Measurements from ENCODE around the gene PCIF1.
A peak's percentile ranks its signal among the peaks of the same experiment; 100 is the strongest.
"Not testable (repeated sequence)": the region's sequence is repeated elsewhere in the genome, so short reads cannot be mapped to it uniquely, and the experiment has no call there.

Gene PCIF1

DNA sequence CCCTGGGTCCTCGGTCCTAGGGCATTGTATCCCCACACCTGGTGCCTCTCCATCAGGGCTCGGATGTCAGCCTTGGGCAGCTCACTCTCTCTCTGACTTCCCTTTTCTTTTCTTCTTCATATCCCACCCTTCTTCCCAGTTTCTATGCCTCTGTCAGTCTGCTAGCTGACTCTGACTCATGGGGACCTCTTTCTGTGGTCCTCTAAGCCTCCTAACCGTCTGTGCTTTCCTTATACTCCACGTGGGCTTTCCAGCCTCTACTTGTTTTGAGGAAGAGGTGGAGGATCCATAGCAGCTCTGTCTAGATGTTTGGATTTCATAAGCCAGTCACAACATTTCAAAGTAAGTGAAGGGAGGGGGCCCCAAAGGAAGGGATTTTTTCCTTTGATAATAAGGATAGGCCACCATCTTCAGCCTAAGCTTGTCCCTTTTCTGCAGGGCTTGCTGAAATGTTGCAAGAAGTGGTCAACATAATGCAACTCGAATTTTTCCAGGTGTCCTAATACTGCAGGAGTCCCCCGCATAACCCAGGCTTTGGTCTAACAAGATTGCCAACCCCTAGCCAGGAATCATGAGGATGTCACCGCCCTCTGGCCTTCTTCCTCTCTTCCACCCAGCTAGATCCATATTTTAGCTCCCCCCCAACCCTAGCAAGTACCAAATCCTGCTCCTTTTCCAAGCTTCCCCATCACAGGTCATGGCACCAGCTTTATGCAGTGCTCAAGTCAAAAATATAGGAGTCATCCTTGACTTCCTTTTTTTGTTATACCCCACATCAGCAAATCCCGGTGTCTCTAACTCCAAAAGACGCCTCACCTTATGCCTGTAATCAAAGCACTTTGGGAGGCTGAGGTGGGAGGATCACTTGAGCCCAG, 13.8 kb upstream of the PCIF1 start:
- no peaks in the 10 kb centered on the region for H3K36me3 ChIP-seq (ENCODE audit: control insufficient read depth, insufficient read depth, low read length)
- H3K27me3 ChIP-seq (ENCODE audit: control insufficient read depth, insufficient read depth, low read length), result no peaks in the 10 kb centered on the region
- H3K9me3 ChIP-seq (ENCODE audit: control insufficient read depth, low read length), result no peaks in the 10 kb centered on the region
- peaks cover 5% of the 10 kb centered on the region for H3K4me1 ChIP-seq (ENCODE audit: control insufficient read depth, insufficient read depth, low read length)
- no peak overlapping the region for H3K4me3 ChIP-seq (ENCODE audit: low read length)
- H3K9ac ChIP-seq (ENCODE audit: low read length), result no peak overlapping the region

DNA sequence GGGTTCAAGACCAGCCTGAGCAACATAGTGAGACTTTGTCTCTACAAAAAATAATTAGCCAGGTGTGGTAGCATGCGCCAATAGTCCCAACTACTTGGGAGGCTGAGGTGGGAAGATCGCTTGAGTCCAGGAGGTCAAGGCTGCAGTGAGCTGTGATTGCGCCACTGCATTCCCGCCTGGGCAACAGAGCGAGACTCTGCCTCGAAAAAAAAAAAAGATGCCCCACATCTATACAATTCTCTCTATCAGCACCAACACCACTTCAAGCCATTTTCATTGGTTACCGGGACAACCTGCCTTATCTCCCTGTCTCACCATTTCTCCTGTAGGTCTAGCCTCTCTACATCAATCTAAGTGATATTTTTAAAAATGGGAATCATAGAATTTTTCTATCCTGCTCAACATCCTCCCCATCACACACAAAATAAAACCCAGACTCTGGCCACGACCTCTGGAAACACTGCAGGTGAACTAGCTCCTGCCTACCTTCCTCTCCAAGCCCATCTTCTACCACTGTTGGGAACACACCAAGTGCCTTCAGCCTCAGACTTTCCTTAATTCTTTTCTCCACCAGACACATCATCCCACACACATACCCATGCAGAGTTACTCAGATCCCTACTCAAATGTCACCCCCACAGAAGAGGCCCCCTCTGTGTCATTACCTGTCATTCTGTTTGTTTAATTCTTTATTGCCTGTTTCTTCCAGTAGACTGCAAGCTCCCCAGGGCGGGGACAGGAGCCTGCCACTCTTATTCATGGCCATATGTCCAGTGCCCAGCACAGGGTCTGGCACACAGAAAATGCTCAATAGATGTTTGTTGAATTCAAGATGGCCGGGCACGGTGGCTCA, 12.9 kb upstream of the PCIF1 start:
- H3K36me3 ChIP-seq (ENCODE audit: control insufficient read depth, insufficient read depth, low read length), result no peaks in the 10 kb centered on the region
- H3K9ac ChIP-seq (ENCODE audit: low read length), result no peak overlapping the region
- no peaks in the 10 kb centered on the region for H3K9me3 ChIP-seq (ENCODE audit: control insufficient read depth, low read length)
- H3K4me1 ChIP-seq (ENCODE audit: control insufficient read depth, insufficient read depth, low read length), result peaks cover 5% of the 10 kb centered on the region
- no peaks in the 10 kb centered on the region for H3K27me3 ChIP-seq (ENCODE audit: control insufficient read depth, insufficient read depth, low read length)
- no peak overlapping the region for H3K4me3 ChIP-seq (ENCODE audit: low read length)

DNA sequence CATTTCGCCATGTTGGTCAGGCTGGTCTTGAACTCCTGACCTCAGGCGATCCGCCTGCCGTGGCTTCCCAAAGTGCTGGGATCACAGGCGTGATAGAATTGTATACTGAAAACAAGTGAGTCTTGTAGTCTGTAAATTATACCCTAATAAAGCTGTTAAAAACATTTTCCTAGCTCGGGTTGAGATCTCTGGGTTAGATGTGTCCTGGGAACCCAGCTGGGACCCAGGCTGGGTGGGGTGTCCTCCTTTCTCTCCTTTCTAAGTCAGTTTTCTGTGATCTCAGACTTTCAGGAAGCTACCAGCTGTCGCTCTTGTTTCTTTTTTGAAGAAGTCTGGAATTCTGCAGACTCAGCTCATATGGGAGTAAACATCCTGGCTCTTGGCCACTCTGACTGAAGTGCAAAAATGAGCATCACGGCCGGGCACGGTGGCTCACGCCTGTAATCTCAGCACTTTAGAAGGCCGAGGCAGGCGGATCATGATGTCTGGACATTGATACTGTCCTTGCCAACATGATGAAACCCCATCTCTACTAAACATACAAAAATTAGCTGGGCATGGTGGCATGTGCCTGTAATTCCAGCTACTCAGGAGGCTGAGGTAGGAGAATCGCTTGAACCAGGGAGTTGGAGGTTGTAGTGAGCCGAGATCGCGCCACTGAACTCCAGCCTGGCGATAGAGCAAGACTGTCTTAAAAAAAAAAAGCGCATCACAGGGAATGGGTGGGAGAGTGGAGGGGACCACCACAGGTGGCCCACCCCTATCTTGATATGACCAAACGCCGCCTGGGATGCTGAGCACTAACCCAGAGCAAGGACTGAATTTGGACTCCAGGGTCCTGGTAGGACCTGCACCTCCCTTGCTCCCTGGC, 9.9 kb upstream of the PCIF1 start:
- Histone ChIP-seq H3K36me3 (ENCODE audit: control insufficient read depth, insufficient read depth, low read length) (no peaks in the 10 kb centered on the region), H3K9ac (ENCODE audit: low read length) (no peak overlapping the region)

DNA sequence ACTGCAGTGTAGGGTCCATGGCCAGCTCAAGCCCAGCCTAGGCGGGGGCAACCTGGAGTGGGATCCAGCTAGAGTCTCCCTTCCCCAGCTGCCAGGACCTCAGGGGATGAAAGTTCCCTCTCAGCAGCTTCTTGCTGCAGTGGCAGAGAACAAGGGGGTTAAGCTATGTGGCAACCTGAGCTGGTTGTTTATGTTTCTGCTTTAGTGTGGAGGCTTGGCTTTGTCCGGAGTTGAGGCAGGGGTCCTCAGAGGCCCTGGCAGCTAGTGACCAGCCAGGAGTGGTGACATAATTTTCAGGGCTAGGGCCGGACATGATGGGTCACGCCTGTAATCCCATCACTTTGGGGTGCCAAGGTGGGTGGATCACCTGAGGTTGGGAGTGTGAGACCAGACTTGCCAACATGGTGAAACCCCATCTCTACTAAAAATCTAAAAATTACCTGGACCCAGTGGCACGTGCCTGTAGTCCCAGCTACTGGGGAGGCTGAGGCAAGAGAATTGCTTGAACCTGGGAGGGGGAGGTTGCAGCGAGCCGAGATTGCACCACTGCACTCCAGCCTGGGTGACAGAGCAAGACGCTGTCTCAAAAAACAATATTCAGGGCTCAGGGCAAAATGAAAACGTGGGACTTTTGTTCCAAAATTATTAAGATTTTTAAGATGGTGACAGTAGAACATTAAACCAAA, 8.5 kb upstream of the PCIF1 start:
- peaks cover 5% of the 10 kb centered on the region for H3K4me1 ChIP-seq (ENCODE audit: control insufficient read depth, insufficient read depth, low read length)
- H3K36me3 ChIP-seq (ENCODE audit: control insufficient read depth, insufficient read depth, low read length), result no peaks in the 10 kb centered on the region
- H3K9ac ChIP-seq (ENCODE audit: low read length), result no peak overlapping the region
- no peak overlapping the region for H3K4me3 ChIP-seq (ENCODE audit: low read length)
- no peaks in the 10 kb centered on the region for H3K27me3 ChIP-seq (ENCODE audit: control insufficient read depth, insufficient read depth, low read length)
- H3K9me3 ChIP-seq (ENCODE audit: control insufficient read depth, low read length), result no peaks in the 10 kb centered on the region

More for the DNA sequence above, 9.9 kb upstream of the PCIF1 start:
- Histone ChIP-seq H3K4me1 (ENCODE audit: control insufficient read depth, insufficient read depth, low read length) (peaks cover 5% of the 10 kb centered on the region), H3K4me3 (ENCODE audit: low read length) (no peak overlapping the region), H3K27me3 (ENCODE audit: control insufficient read depth, insufficient read depth, low read length) (no peaks in the 10 kb centered on the region), H3K9me3 (ENCODE audit: control insufficient read depth, low read length) (no peaks in the 10 kb centered on the region)

DNA sequence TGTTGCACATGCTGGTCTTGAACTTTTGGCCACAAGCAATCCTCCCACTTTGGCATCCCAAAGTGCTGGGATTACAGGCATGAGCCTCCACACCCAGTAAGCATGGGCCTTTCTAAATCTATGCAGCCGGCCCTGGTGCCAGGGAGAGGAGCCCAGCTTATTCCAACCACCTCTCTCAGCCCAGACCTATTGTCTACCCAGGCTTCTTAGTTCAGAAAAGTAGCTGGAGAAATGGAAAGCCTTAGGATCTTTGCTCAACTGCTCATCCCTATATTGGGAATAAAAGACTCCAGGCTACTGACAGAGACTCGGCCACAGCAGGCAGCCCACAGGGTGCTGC, 7.8 kb upstream of the PCIF1 start:
- peaks cover 5% of the 10 kb centered on the region for H3K4me1 ChIP-seq (ENCODE audit: control insufficient read depth, insufficient read depth, low read length)
- no peak overlapping the region for H3K9ac ChIP-seq (ENCODE audit: low read length)
- H3K27me3 ChIP-seq (ENCODE audit: control insufficient read depth, insufficient read depth, low read length), result no peaks in the 10 kb centered on the region
- no peak overlapping the region for H3K4me3 ChIP-seq (ENCODE audit: low read length)
- H3K9me3 ChIP-seq (ENCODE audit: control insufficient read depth, low read length), result no peaks in the 10 kb centered on the region
- no peaks in the 10 kb centered on the region for H3K36me3 ChIP-seq (ENCODE audit: control insufficient read depth, insufficient read depth, low read length)

DNA sequence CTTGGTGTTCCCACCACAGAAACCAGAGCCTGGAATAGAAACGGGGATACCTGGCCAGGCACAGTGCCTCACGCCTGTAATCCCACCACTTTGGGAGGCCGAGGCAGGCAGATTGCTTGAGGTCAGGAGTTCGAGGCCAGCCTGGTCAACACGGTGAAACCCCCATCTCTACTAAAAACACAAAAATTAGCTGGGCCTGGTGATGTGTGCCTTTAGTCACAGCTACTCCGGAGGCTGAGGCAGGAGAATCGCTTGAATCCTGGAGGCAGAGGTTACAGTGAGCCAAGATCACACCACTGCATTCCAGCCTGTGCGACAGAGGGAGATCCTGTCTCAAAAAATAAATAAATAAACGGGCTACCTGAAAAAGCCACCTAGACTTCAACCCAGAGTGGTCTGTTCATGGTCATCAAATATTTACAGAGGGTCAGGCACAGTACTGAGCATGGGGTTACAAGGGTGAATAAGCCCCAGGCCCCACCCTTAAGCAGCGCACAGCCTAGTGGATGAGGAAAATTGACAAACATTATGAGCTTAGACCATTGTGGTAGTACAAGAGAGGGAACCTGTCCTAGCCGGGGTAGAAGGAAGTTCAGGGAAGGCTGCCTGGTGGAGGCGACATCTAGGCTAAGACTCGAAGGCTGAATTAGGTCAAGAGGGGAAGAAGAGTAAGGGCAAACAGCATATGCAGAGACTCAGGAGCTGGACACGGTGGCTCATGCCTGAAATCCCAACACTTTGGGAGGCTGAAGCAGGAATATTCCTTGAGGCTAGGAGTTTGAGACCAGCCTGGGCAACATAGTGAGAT, 7.2 kb upstream of the PCIF1 start:
- Histone ChIP-seq H3K4me1 (ENCODE audit: control insufficient read depth, insufficient read depth, low read length) (peaks cover 5% of the 10 kb centered on the region), H3K36me3 (ENCODE audit: control insufficient read depth, insufficient read depth, low read length) (no peaks in the 10 kb centered on the region), H3K9ac (ENCODE audit: low read length) (no peak overlapping the region), H3K9me3 (ENCODE audit: control insufficient read depth, low read length) (no peaks in the 10 kb centered on the region), H3K4me3 (ENCODE audit: low read length) (no peak overlapping the region), H3K27me3 (ENCODE audit: control insufficient read depth, insufficient read depth, low read length) (no peaks in the 10 kb centered on the region)

DNA sequence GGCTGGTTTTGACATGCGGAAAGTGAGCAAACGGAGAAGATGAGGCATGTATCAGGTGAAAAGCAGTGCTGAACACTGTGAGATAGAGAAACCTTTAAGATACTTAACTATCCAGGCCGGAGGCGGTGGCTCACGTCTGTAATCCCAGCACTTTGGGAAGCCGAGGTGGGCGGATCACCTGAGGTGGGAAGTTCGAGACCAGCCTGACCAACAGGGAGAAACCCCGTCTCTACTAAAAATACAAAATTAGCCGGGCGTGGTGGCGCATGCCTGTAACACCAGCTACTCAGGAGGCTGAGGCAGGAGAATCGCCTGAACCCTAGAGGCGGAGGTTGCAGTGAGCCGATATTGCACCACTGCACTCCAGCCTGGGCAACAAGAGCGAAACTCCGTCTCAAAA, 2.8 kb upstream of the PCIF1 start:
- H3K27me3 ChIP-seq (ENCODE audit: control insufficient read depth, insufficient read depth, low read length); H3K4me3 ChIP-seq (ENCODE audit: low read length); H3K9me3 ChIP-seq (ENCODE audit: control insufficient read depth, low read length); H3K36me3 ChIP-seq (ENCODE audit: control insufficient read depth, insufficient read depth, low read length); H3K9ac ChIP-seq (ENCODE audit: low read length): not testable (repeated sequence)
- H3K4me1 ChIP-seq (ENCODE audit: control insufficient read depth, insufficient read depth, low read length), result peaks cover 15% of the 10 kb centered on the region

DNA sequence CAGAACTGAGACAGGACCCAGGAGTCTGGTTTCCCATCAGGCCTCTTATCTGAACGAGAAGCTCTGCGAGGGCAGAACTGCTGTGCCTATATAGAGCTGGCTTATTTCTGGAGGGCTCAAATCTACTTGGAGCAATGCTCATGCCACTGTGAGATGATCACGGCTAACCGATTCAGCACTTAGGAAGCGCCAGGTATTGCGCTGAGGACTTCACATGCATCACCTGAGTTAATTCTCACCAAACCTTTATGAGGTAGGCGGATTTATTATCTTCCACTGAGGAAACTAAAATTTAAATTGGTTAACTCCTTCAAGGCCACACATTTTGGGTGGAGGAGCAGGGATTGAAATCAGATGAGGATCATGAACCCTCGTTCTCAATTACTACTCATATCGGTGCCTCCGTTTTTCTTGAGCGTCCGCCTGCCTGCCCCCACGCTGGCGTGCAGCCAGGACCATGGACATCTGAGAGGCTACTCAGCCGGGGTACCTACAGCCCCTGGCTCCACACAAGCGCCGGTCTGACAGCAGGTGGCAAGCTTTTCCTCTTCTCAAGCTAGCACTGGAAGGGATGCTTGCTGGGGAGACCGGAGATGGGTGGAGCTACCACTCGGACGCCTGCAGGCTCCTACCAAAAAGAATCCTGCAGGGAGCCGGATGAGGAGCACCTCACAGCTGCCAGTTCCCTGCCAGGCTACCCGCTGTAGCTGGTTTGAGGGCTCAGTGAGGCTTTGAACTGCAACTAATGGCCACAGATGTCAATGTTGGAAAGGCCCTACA, 1.0 kb upstream of the PCIF1 start:
- H3K9me3 ChIP-seq (ENCODE audit: control insufficient read depth, low read length), result no peaks in the 10 kb centered on the region
- H3K36me3 ChIP-seq (ENCODE audit: control insufficient read depth, insufficient read depth, low read length), result peaks cover under 1% of the 10 kb centered on the region
- H3K4me1 ChIP-seq (ENCODE audit: control insufficient read depth, insufficient read depth, low read length), result peaks cover 10% of the 10 kb centered on the region
- peak overlapping the region; percentile 97 for H3K4me3 ChIP-seq (ENCODE audit: low read length)
- H3K9ac ChIP-seq (ENCODE audit: low read length), result peak overlapping the region; percentile 100
- H3K27me3 ChIP-seq (ENCODE audit: control insufficient read depth, insufficient read depth, low read length), result no peaks in the 10 kb centered on the region

DNA sequence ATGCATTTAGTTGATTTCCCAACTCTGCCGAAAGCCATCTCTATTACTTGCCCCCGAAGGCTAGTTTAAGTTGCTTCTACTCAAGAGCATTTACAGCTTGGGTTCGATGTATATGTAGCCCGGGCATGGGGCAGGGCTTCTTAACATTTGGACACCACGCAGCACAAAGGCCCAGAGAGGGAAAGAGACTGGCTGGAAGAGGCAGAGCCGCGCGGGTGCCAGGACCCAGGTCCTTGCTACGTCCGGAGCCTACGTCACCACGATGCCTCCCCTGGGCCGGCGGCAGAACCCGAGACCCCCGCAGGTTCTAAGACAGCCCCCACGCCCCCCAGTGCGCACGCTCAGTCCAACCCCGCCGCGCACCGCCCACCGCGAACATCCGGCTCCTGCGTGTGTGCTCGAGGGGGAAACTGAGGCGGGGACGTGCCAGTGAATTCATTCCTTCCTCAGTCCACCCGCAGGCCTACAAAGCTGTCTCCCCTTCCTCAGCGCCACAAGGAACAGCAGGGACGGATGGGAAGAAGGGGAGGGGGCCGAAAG, 367 bp upstream of the PCIF1 start:
- H3K27me3 ChIP-seq (ENCODE audit: control insufficient read depth, insufficient read depth, low read length), result no peaks in the 10 kb centered on the region

DNA sequence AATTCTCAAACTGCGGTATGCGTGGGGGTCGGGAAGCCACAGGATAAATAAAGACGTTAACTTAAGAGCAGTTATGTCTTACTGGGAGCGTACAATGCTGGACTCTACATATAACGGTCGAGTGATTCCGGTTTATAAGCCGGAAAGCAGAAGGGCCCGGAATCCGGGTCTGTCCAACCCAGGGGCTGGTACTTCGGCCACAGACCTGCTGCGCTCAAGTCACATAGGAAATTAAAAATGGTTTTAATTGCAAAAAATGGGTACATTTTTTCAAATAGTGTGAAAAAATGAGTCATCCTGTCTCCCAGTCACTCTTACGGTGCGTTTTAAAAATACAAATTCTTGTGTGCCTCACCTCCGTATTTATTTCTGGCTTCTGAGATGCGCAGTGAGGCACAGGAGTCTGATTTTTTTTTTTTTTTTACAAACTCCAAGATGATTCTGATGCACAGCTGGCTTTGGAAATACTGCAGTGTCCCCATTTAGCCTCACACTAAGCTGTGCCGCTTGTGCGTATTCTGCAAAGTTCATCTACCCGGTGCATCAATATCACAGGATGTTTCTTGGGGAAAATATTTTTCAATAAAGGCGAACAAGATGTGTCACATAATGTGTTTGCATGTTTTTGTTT, 1.0 kb downstream of the PCIF1 start:
- H3K27me3 ChIP-seq (ENCODE audit: control insufficient read depth, insufficient read depth, low read length), result no peaks in the 10 kb centered on the region
- H3K9ac ChIP-seq (ENCODE audit: low read length), result peak overlapping the region; percentile 67
- no peaks in the 10 kb centered on the region for H3K9me3 ChIP-seq (ENCODE audit: control insufficient read depth, low read length)
- peaks cover 10% of the 10 kb centered on the region for H3K4me1 ChIP-seq (ENCODE audit: control insufficient read depth, insufficient read depth, low read length)
- peaks cover 8% of the 10 kb centered on the region for H3K36me3 ChIP-seq (ENCODE audit: control insufficient read depth, insufficient read depth, low read length)
- H3K4me3 ChIP-seq (ENCODE audit: low read length), result peak overlapping the region; percentile 57

More for the DNA sequence above, 367 bp upstream of the PCIF1 start:
- H3K4me3 ChIP-seq (ENCODE audit: low read length), result peak overlapping the region; percentile 97
- H3K9me3 ChIP-seq (ENCODE audit: control insufficient read depth, low read length), result no peaks in the 10 kb centered on the region
- H3K9ac ChIP-seq (ENCODE audit: low read length), result peak overlapping the region; percentile 100
- peaks cover 10% of the 10 kb centered on the region for H3K4me1 ChIP-seq (ENCODE audit: control insufficient read depth, insufficient read depth, low read length)
- H3K36me3 ChIP-seq (ENCODE audit: control insufficient read depth, insufficient read depth, low read length), result peaks cover 8% of the 10 kb centered on the region

Measured in mucosa of stomach (tissue), 1 donor.